Thyroid gland (tissue), 4 donors: ENCODE results near the gene CDC14B.

Experiments used
- POLR2A ChIP-seq, 2 donors: fragments of 450-650 bp; IDR thresholded peaks; one replicate each; pipeline ENCODE4 v1.6.1; 2017; ENCODE audit warnings: antibody characterized with exemption in 2 of 2, mild to moderate bottlenecking in 2 of 2, moderate library complexity in 1 of 2
- TF ChIP-seq, protein P1 (sequence below), 6 experiments: fragments of 200-600 bp in 3 of 6; fragments of 450-650 bp in 3 of 6; sonication (generic) in 3 of 6; IDR thresholded peaks; one replicate each; pipeline ENCODE4 v1.5.1; 2016 to 2019; ENCODE audit warnings: antibody characterized with exemption in 6 of 6, mild to moderate bottlenecking in 2 of 6, inconsistent platforms in 1 of 6, moderate library complexity in 1 of 6

DNA sequence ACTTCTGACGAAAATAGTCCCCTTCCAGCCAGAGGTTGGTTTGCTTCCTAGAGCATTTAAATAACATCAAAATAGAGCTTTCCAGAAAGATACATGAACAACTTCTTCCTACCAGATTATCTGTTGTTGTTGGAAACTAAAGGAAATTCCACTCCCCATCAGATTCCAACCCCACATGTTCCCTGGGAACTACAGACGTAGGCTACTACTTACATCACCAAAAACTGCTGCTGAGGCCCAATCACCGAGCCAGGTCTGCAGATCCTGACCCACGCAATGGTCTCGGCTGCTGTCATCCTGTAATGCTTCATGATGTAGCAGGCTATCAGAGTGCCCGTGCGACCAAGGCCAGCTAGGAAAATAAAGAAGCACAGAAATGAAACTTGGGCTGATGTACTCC is 96.3 kb downstream of the CDC14B start:
- TF ChIP-seq, protein P1, sequence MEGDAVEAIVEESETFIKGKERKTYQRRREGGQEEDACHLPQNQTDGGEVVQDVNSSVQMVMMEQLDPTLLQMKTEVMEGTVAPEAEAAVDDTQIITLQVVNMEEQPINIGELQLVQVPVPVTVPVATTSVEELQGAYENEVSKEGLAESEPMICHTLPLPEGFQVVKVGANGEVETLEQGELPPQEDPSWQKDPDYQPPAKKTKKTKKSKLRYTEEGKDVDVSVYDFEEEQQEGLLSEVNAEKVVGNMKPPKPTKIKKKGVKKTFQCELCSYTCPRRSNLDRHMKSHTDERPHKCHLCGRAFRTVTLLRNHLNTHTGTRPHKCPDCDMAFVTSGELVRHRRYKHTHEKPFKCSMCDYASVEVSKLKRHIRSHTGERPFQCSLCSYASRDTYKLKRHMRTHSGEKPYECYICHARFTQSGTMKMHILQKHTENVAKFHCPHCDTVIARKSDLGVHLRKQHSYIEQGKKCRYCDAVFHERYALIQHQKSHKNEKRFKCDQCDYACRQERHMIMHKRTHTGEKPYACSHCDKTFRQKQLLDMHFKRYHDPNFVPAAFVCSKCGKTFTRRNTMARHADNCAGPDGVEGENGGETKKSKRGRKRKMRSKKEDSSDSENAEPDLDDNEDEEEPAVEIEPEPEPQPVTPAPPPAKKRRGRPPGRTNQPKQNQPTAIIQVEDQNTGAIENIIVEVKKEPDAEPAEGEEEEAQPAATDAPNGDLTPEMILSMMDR (IDR thresholded peaks at IDR 0.05): no peak
- TF ChIP-seq POLR2A (IDR thresholded peaks at IDR 0.05): no peak
